WERI-Rb-1 (cell line): ENCODE measurements around the gene CD226.

Experiments used
- DNase-seq: peaks from one replicate; pipeline ENCODE4 v3.0.0-alpha.2; 2020
- H3K27ac ChIP-seq: fragments of 250-450 bp; sonication (Bioruptor Pico); 2 replicates; pipeline ENCODE4 v1.5.1; 2020; ENCODE audit warnings: mild to moderate bottlenecking, moderate library complexity
- H3K27me3 ChIP-seq: fragments of 250-450 bp; sonication (Bioruptor Pico); 2 replicates; pipeline ENCODE4 v1.5.1; 2021; ENCODE audit warnings: mild to moderate bottlenecking, low read depth, moderate library complexity; ENCODE audit not compliant: insufficient read depth, severe bottlenecking
- H3K36me3 ChIP-seq: fragments of 250-450 bp; sonication (Bioruptor Pico); 2 replicates; pipeline ENCODE4 v1.5.1; 2020; ENCODE audit warnings: mild to moderate bottlenecking, moderate library complexity
- H3K4me3 ChIP-seq: 2 replicates; pipeline ENCODE4 v1.5.1; 2011; ENCODE audit warnings: low read depth, mild to moderate bottlenecking, control low read depth, low read length
- H3K9me3 ChIP-seq: fragments of 250-450 bp; sonication (Bioruptor Pico); 2 replicates; pipeline ENCODE4 v1.5.1; 2021; ENCODE audit warnings: mild to moderate bottlenecking, moderate library complexity; ENCODE audit not compliant: severe bottlenecking
- TF ChIP-seq, protein P1 (sequence below): IDR thresholded peaks from 2 replicates; pipeline ENCODE4 v1.5.1; 2011; ENCODE audit warnings: low read depth, mild to moderate bottlenecking, control low read depth, inconsistent platforms, low read length

Gene CD226

GRCh38 chr18:69961718-69962117, 14.0 kb upstream of the CD226 start:
- no peak for DNase-seq
- no peak overlapping the region for H3K4me3 ChIP-seq
- TF ChIP-seq, protein P1, sequence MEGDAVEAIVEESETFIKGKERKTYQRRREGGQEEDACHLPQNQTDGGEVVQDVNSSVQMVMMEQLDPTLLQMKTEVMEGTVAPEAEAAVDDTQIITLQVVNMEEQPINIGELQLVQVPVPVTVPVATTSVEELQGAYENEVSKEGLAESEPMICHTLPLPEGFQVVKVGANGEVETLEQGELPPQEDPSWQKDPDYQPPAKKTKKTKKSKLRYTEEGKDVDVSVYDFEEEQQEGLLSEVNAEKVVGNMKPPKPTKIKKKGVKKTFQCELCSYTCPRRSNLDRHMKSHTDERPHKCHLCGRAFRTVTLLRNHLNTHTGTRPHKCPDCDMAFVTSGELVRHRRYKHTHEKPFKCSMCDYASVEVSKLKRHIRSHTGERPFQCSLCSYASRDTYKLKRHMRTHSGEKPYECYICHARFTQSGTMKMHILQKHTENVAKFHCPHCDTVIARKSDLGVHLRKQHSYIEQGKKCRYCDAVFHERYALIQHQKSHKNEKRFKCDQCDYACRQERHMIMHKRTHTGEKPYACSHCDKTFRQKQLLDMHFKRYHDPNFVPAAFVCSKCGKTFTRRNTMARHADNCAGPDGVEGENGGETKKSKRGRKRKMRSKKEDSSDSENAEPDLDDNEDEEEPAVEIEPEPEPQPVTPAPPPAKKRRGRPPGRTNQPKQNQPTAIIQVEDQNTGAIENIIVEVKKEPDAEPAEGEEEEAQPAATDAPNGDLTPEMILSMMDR = no peak
- H3K36me3 ChIP-seq = no peaks in the 10 kb centered on the region
- H3K27me3 ChIP-seq = no peaks in the 10 kb centered on the region
- no peak overlapping the region for H3K27ac ChIP-seq
- H3K9me3 ChIP-seq = no peaks in the 10 kb centered on the region

GRCh38 chr18:69958422-69958821, 10.7 kb upstream of the CD226 start:
- H3K9me3 ChIP-seq = no peaks in the 10 kb centered on the region
- H3K27ac ChIP-seq = no peak overlapping the region
- no peak for DNase-seq
- no peaks in the 10 kb centered on the region for H3K36me3 ChIP-seq
- TF ChIP-seq, protein P1 = no peak
- H3K4me3 ChIP-seq = no peak overlapping the region
- H3K27me3 ChIP-seq = no peaks in the 10 kb centered on the region

DNA sequence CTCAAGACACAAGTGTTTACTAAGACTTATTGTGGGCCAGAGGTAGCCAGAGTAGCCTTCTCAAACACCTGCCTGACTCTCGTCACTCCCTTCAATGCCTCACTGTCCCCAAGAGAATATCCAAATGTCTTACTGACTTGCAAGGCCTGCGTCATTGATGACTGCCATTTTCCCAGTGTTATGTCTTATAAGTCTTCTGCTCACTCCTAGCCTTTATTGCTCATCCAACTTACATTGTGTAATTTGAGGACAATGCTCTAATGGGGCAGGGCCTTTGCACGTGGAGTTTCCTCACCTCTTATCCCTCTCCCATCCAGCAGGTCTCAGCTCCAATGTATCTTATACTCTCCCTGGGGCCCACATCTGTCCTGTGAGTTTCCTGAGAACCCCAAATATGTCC, 10.1 kb upstream of the CD226 start:
- TF ChIP-seq, protein P1 = no peak
- DNase-seq = no peak
- no peaks in the 10 kb centered on the region for H3K36me3 ChIP-seq
- no peaks in the 10 kb centered on the region for H3K9me3 ChIP-seq
- H3K4me3 ChIP-seq = no peak overlapping the region
- H3K27ac ChIP-seq = no peak overlapping the region
- no peaks in the 10 kb centered on the region for H3K27me3 ChIP-seq

- DNase-seq = no peak
- Histone ChIP-seq H3K36me3 (no peaks in the 10 kb centered on the region), H3K9me3 (no peaks in the 10 kb centered on the region), H3K4me3 (no peak overlapping the region), H3K27ac (no peak overlapping the region), H3K27me3 (no peaks in the 10 kb centered on the region)
- TF ChIP-seq, protein P1 = no peak
Observed at GRCh38 chr18:69956665-69957620, 9.3 kb upstream of the CD226 start.

- no peaks in the 10 kb centered on the region for H3K9me3 ChIP-seq
- TF ChIP-seq, protein P1 = no peak
- no peak for DNase-seq
- no peak overlapping the region for H3K4me3 ChIP-seq
- no peak overlapping the region for H3K27ac ChIP-seq
- no peaks in the 10 kb centered on the region for H3K27me3 ChIP-seq
- no peaks in the 10 kb centered on the region for H3K36me3 ChIP-seq
Observed at GRCh38 chr18:69956057-69956456, 8.4 kb upstream of the CD226 start.
